K562 (cell line): ENCODE data around the gene TRIM65. TPM values are rescaled to one million over a fixed set of nuclear protein-coding genes. Genes with fewer than 3 reads are reported as not detected.

ENCODE experiments used
- ATAC-seq: fragments of 200-7000 bp; cut with Tn5 transposase; 3 replicates; pipeline ENCODE4 v1.9.1; 2020; ENCODE audit warnings: moderate library complexity
- BruUV-seq: library from RNA; stranded (reverse); fragments of 400-500 nt; replicated peaks from 2 replicates; lab custom pipeline; 2021; lab: Mats Ljungman, UMichigan
- CTCF ChIA-PET: fragments of 300-600 bp; formaldehyde crosslinking; extraction: SDS; loops from one replicate; lab custom pipeline; 2021; ENCODE audit warnings: low intra/inter-chr PET ratio; lab: Yijun Ruan, JAX
- POLR2A ChIA-PET: fragments of 300-600, 350-650 bp; sonication (Branson Sonifier 250); formaldehyde crosslinking; extraction: SDS; loops from one replicate; lab custom pipeline; 2021; ENCODE audit warnings: antibody characterized with exemption, inconsistent platforms; lab: Yijun Ruan, JAX
- DNase-seq, 4 experiments: peaks; one replicate each; pipeline versions ENCODE4 v3.0.0 to v3.0.0-alpha.2; 2011 to 2018; ENCODE audit warnings: low spot score in 3 of 4, mixed read lengths in 3 of 4; ENCODE audit errors: extremely low read depth in 1 of 4
- FAIRE-seq: peaks from 2 replicates; lab custom pipeline; 2011; peaks lifted over from hg19 to GRCh38; lab: Jason Lieb, UNC
- H2AFZ ChIP-seq: 2 replicates; pipeline ENCODE4 v1.6.0; 2011; ENCODE audit warnings: low read depth, low read length, control low read depth, inconsistent platforms
- H3K27ac ChIP-seq: fragments of 200-600 bp; 3 replicates; pipeline ENCODE4 v1.8.0; 2011; ENCODE audit warnings: low read depth, mild to moderate bottlenecking, control low read depth, inconsistent platforms, low read length, moderate library complexity, mixed read lengths; ENCODE audit errors: extremely low read depth
- H3K27me3 ChIP-seq, 2 experiments: fragments of 300-600 bp in 1 of 2; 2 replicates in 1 of 2; 3 replicates in 1 of 2; pipeline versions ENCODE4 v1.6.0 to v1.8.0; 2011; ENCODE audit warnings: inconsistent platforms in 2 of 2, low read length in 2 of 2, mild to moderate bottlenecking in 1 of 2, mixed read lengths in 1 of 2, moderate library complexity in 1 of 2; ENCODE audit not compliant: control insufficient read depth in 2 of 2, insufficient read depth in 2 of 2
- H3K36me3 ChIP-seq: fragments of 300-600 bp; 3 replicates; pipeline ENCODE4 v1.8.0; 2011; ENCODE audit warnings: mild to moderate bottlenecking, low read length, inconsistent platforms; ENCODE audit not compliant: control insufficient read depth, insufficient read depth
- H3K4me1 ChIP-seq, 2 experiments: fragments of 200-600 bp in 1 of 2; replicated peaks in 1 of 2; 2 replicates in 1 of 2; 3 replicates in 1 of 2; pipeline versions ENCODE4 v1.5.1 to v1.8.0; 2011; ENCODE audit warnings: inconsistent platforms in 2 of 2, low read length in 2 of 2, mild to moderate bottlenecking in 1 of 2, mixed read lengths in 1 of 2, moderate library complexity in 1 of 2; ENCODE audit not compliant: control insufficient read depth in 2 of 2, insufficient read depth in 2 of 2
- H3K4me2 ChIP-seq: 2 replicates; pipeline ENCODE4 v1.6.1; 2011; ENCODE audit warnings: low read length, control low read depth, inconsistent platforms, mixed read lengths; ENCODE audit not compliant: insufficient read depth
- H3K4me3 ChIP-seq: fragments of 200-600 bp; sonication (generic), shearing (Covaris generic); 2 replicates; pipeline ENCODE4 v1.5.1; 2016; ENCODE audit warnings: control low read depth, inconsistent platforms
- H3K79me2 ChIP-seq: fragments of 200-600 bp; 3 replicates; pipeline ENCODE4 v1.8.0; 2011; ENCODE audit warnings: low read length, inconsistent platforms; ENCODE audit not compliant: control insufficient read depth, insufficient read depth
- H3K9ac ChIP-seq, 2 experiments: 2 replicates each; pipeline versions ENCODE4 v1.6.0 to v1.6.1; 2011; ENCODE audit warnings: low read depth in 2 of 2, low read length in 2 of 2, control low read depth in 1 of 2, inconsistent platforms in 1 of 2, mild to moderate bottlenecking in 1 of 2, mixed read lengths in 1 of 2; ENCODE audit not compliant: insufficient read depth in 1 of 2
- H3K9me1 ChIP-seq: one replicate; pipeline ENCODE4 v1.6.0; 2011; ENCODE audit warnings: inconsistent platforms, mild to moderate bottlenecking, low read length, moderate library complexity; ENCODE audit not compliant: control insufficient read depth, insufficient read depth
- H3K9me3 ChIP-seq: replicated peaks from 2 replicates; pipeline ENCODE4 v1.5.1; 2011; ENCODE audit warnings: low read depth, low read length, inconsistent platforms; ENCODE audit not compliant: control insufficient read depth, insufficient read depth
- H4K20me1 ChIP-seq: replicated peaks from 2 replicates; pipeline ENCODE4 v1.6.1; 2011; ENCODE audit warnings: low read length, inconsistent platforms, mixed read lengths; ENCODE audit not compliant: control insufficient read depth, insufficient read depth
- ADNP ChIP-seq: fragments of 200-800 bp; sonication (Bioruptor generic); IDR thresholded peaks from 2 replicates; pipeline ENCODE4 v1.6.1; 2016; ENCODE audit warnings: missing genetic modification characterization, missing compliant biosample characterization
- ARID1B ChIP-seq: fragments of 450-650 bp; IDR thresholded peaks from 2 replicates; pipeline ENCODE4 v1.6.1; 2016; ENCODE audit warnings: antibody characterized with exemption, mild to moderate bottlenecking, inconsistent platforms
- BRD9 ChIP-seq: fragments of 450-650 bp; IDR thresholded peaks from 2 replicates; pipeline ENCODE4 v1.6.1; 2018; ENCODE audit warnings: low read depth; ENCODE audit not compliant: partially characterized antibody
- HINFP ChIP-seq: fragments of 450-650 bp; conservative IDR thresholded peaks from 2 replicates; pipeline ENCODE4 v1.6.1; 2016; ENCODE audit warnings: missing genetic modification characterization, low read depth, mild to moderate bottlenecking, control low read depth, missing compliant biosample characterization
- HNRNPK ChIP-seq: fragments of 200-400 bp; formaldehyde crosslinking; IDR thresholded peaks from one replicate; pipeline ENCODE4 v1.6.1; 2018; ENCODE audit warnings: mild to moderate bottlenecking, low read depth, low read length; ENCODE audit not compliant: poor library complexity, severe bottlenecking
- KHSRP ChIP-seq: fragments of 450-650 bp; IDR thresholded peaks from 2 replicates; pipeline ENCODE4 v1.6.1; 2017
- RNF219 ChIP-seq: fragments of 250-450 bp; sonication (Bioruptor Pico); IDR thresholded peaks from 2 replicates; pipeline ENCODE4 v1.5.0; 2022; ENCODE audit warnings: mild to moderate bottlenecking
- STAG1 ChIP-seq: sonication (generic); formaldehyde crosslinking; IDR thresholded peaks from 2 replicates; pipeline ENCODE4 v1.5.0; 2020; ENCODE audit warnings: missing genetic modification reagents, borderline replicate concordance
- SUPT5H ChIP-seq: fragments of 450-650 bp; IDR thresholded peaks from 2 replicates; pipeline ENCODE4 v1.6.1; 2016
- TFAM ChIP-seq: fragments of 250-450 bp; sonication (Bioruptor Pico); conservative IDR thresholded peaks from 2 replicates; pipeline ENCODE4 v1.5.0; 2021; ENCODE audit warnings: mild to moderate bottlenecking, moderate library complexity
- THRB ChIP-seq: fragments of 450-650 bp; formaldehyde crosslinking; conservative IDR thresholded peaks from 2 replicates; pipeline ENCODE4 v1.4.0; 2022; ENCODE audit warnings: mild to moderate bottlenecking, missing genetic modification characterization
- ZNF174 ChIP-seq: fragments of 250-450 bp; sonication (Bioruptor Pico); IDR thresholded peaks from 2 replicates; pipeline ENCODE4 v1.4.0; 2020; ENCODE audit warnings: mild to moderate bottlenecking
- ZSCAN29 ChIP-seq: fragments of 450-650 bp; IDR thresholded peaks from 2 replicates; pipeline ENCODE4 v1.6.1; 2017
- ZZZ3 ChIP-seq: fragments of 450-650 bp; IDR thresholded peaks from 2 replicates; pipeline ENCODE4 v1.6.1; 2016; ENCODE audit warnings: antibody characterized with exemption, mild to moderate bottlenecking, moderate library complexity
- WGBS: fragments of 100-300 bp; shearing (Covaris generic); methylation state at CpG from one replicate; pipeline ENCODE4 v1.1.6; 2016; ENCODE audit warnings: low coverage, mixed read lengths; ENCODE audit not compliant: insufficient coverage; ENCODE audit errors: missing lambda C conversion rate; 5-methylcytosine and 5-hydroxymethylcytosine counted together
- in situ Hi-C: fragments of 300-500 bp; cut with MboI; formaldehyde crosslinking; loops from 4 replicates; pipeline ENCODE4 v1.15.0; 2018; ENCODE audit warnings: inconsistent platforms, mixed read lengths
- intact Hi-C: fragments of 100-400 bp; cut with micrococcal nuclease; formaldehyde crosslinking; loops from 2 replicates; pipeline ENCODE4 v1.14.2; 2022
- polyA plus RNA-seq, 8 experiments: library from polyadenylated mRNA; depleted of rRNA in 4 of 8; stranded (reverse) in 5 of 8; unstranded in 3 of 8; fragments of >200 nt; fragmentation: Nextera tagmentation in 2 of 8; fragmentation: Illumina TruSeq in 1 of 8; extraction: Ambion mirVana in 2 of 8; extraction: Trizol in 1 of 8; gene quantifications; 2 replicates each; pipeline versions ENCODE4 v1.2.1 to v1.2.3, GENCODE V29; 2011 to 2014; ENCODE audit warnings: inconsistent platforms in 1 of 8, missing spikeins in 1 of 8
- total RNA-seq, 7 experiments: library from RNA; depleted of rRNA in 6 of 7; stranded (reverse); fragments of >200 nt in 6 of 7; fragmentation: Illumina TruSeq in 2 of 7; extraction: Trizol in 2 of 7; gene quantifications; 2 replicates each; pipeline versions ENCODE4 v1.2.1 to v1.2.3, GENCODE V29; 2011 to 2021; ENCODE audit warnings: low replicate concordance in 1 of 7

TRIM65 gene
- total and polyA plus RNA-seq, 9 of the 15 experiments (the other 6 are each of a cell fraction or from before 2014, with no cell fraction given), result 2.8 to 45.7 (median 22.9) TPM

GRCh38 chr17:75904749-75905521 lies 8.2 kb upstream of the TRIM65 start, which contains the start of gene MRPL38:
Gene MRPL38 (minus strand): TSS chr17:75904884. CDS start chr17:75904875, 9 bp downstream.
- peak within 1 kb of the TSS; percentile 83 for H3K4me2 ChIP-seq
- no peaks in the 10 kb centered on the region for H4K20me1 ChIP-seq
- in situ Hi-C loops, result loop anchor here (5.0 kb wide), 1 partner anchor 102 kb away; no protein-coding TSS in a partner anchor
- peak within 1 kb of the TSS; percentile 90 for H2AFZ ChIP-seq
- intact Hi-C loops, result loop anchor here (1.0 to 5.0 kb wide), 2 partner anchors 82 to 100 kb away; no protein-coding TSS in a partner anchor
- peaks cover 6 to 49% of the 10 kb centered on the region in 2 experiments; a peak in 4 of 5 replicates for H3K4me1 ChIP-seq
- ChIA-PET POLR2A (interaction anchor here (0.6 to 1.6 kb wide), 7 partner anchors 9 to 103 kb away, joined by 3 to 6 read pairs (median 4); partner anchors contain the start of genes CDK3 and TRIM65), CTCF (interaction anchor here (0.6 to 3.9 kb wide), 5 partner anchors 100 to 277 kb away, joined by 3 to 47 read pairs (median 3); partner anchors contain the start of gene GALK1)
- H3K27ac ChIP-seq, result peak within 1 kb of the TSS; percentile 85
- no peaks in the 10 kb centered on the region for H3K9me1 ChIP-seq
- WGBS, result 5% methylated on average over 42 of the region's 69 CpGs
- peak; percentile 91 for FAIRE-seq
- H3K4me3 ChIP-seq, result peak within 1 kb of the TSS; percentile 87
- H3K9ac ChIP-seq, result peak within 1 kb of the TSS; percentile 75 to 97
- no peaks in the 10 kb centered on the region for H3K9me3 ChIP-seq
- no peaks in the 10 kb centered on the region for H3K27me3 ChIP-seq
- peaks cover 36% of the 10 kb centered on the region; the same call in 2 of the 3 replicates for H3K36me3 ChIP-seq
- peak; percentile 93 to 96 (median 95) for DNase-seq
- BruUV-seq, result no TSS peak
- H3K79me2 ChIP-seq, result peaks cover 20% of the 10 kb centered on the region
- ATAC-seq, result peak; percentile 98
- TF ChIP-seq THRB, result no peak
- no peak for TF ChIP-seq KHSRP
- peak; percentile 94 for TF ChIP-seq STAG1
- TF ChIP-seq TFAM (CRISPR knock-in tag), result no peak
- no peak for TF ChIP-seq ZZZ3
- no peak for TF ChIP-seq RNF219
- no peak; the same call in 1 of the 2 replicates for TF ChIP-seq ARID1B
- no peak for TF ChIP-seq ZNF174 (CRISPR knock-in tag)
- peak; percentile 23; the same call in 1 of the 2 replicates for TF ChIP-seq SUPT5H
- TF ChIP-seq ADNP (tag), result no peak
- peak; percentile 85 for TF ChIP-seq BRD9
- TF ChIP-seq HINFP (tag), result no peak
- TF ChIP-seq HNRNPK, result peak; percentile 62
- TF ChIP-seq ZSCAN29, result no peak
